C4-2B (cell line): ENCODE measurements around the gene WDFY2.

Experiments used
- ZFX ChIP-seq: fragments of 450-650 bp; IDR thresholded peaks from 2 replicates; pipeline ENCODE4 v1.6.1; 2017
- TF ChIP-seq, protein P1 (sequence below): fragments of 450-650 bp; conservative IDR thresholded peaks from 2 replicates; pipeline ENCODE4 v1.5.1; 2017; ENCODE audit warnings: mild to moderate bottlenecking

DNA sequence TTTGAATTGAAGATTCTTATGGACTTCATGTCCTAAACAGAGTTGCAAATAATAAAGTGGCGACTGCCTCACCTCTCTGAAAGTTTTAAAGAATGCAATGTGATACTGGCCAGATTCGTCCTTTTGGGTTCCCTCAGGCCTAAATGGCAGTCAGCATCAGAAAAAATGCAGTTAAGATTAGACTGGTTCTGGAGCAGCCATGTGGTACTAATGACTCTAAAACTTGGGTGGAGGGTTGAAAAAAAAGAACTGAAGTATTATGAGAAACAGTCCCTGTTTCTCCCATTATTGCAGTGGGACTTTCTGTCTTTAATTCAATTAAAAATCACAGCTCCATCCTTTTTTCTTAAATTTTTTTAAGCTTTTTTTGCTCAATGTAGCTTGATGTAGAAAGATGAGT, 37.3 kb downstream of the WDFY2 start:
- TF ChIP-seq, protein P1, sequence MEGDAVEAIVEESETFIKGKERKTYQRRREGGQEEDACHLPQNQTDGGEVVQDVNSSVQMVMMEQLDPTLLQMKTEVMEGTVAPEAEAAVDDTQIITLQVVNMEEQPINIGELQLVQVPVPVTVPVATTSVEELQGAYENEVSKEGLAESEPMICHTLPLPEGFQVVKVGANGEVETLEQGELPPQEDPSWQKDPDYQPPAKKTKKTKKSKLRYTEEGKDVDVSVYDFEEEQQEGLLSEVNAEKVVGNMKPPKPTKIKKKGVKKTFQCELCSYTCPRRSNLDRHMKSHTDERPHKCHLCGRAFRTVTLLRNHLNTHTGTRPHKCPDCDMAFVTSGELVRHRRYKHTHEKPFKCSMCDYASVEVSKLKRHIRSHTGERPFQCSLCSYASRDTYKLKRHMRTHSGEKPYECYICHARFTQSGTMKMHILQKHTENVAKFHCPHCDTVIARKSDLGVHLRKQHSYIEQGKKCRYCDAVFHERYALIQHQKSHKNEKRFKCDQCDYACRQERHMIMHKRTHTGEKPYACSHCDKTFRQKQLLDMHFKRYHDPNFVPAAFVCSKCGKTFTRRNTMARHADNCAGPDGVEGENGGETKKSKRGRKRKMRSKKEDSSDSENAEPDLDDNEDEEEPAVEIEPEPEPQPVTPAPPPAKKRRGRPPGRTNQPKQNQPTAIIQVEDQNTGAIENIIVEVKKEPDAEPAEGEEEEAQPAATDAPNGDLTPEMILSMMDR = no peak
- TF ChIP-seq ZFX = no peak
